ENCODE data around the gene CYP46A1. TPM values are rescaled to one million over a fixed set of nuclear protein-coding genes. Genes with fewer than 3 reads are reported as not detected.

Gene CYP46A1
- total RNA-seq, 3 donors from 2014 or later (not counting 1 experiment from before 2014, with no cell fraction given) = 0.09 to 0.45 (median 0.09) TPM

DNA sequence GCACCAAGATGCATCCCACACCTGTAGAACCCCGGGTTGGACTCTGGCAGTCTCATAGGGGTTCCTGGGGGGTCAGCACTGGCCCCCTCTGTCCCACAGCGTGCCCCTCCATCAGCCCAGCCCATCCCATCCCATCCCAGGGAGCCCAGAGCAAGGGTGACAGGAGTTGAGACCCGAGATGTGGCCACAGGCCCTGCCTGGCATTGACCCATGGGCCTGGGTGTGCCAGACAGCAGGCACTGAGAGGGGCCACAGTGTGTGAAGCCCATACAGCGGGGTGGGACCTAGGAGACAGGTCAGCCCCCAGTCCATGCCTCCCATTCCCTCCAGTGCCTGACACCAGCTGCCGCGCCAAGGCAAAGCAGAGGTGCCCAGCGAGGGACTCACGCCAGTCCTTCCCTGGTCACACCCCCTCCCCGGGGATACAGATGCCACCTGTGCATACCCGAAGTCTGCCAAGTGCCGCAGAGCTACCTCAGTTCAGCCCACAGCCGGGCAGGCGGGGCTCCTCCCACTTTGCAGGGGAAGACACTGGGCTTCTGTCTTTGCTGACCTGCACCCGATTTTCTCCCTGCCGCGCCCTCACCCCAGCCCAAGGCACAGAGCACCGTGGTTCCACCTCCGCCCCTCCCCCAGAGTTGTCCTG is 50.4 kb downstream of the CYP46A1 start:
- Mint-ChIP-seq H3K27me3 (ENCODE audit: low read depth in 2 of 2) (peaks cover 24 to 31% of the 10 kb centered on the region in 2 donors), H3K4me1 (no peaks in the 10 kb centered on the region), H3K27ac (no peak overlapping the region), H3K36me3 (no peaks in the 10 kb centered on the region), H3K9me3 (no peaks in the 10 kb centered on the region), H3K4me3 (no peak overlapping the region)
- H3K27ac ChIP-seq (ENCODE audit: low read length) = no peak overlapping the region
- H3K27me3 ChIP-seq (ENCODE audit: control insufficient read depth, insufficient read depth, low read length) = peaks cover 13% of the 10 kb centered on the region
- ATAC-seq = no peak
- no peak for DNase-seq
- H3K36me3 ChIP-seq (ENCODE audit: control insufficient read depth, insufficient read depth, low read length) = no peaks in the 10 kb centered on the region
- TF ChIP-seq, protein P1, sequence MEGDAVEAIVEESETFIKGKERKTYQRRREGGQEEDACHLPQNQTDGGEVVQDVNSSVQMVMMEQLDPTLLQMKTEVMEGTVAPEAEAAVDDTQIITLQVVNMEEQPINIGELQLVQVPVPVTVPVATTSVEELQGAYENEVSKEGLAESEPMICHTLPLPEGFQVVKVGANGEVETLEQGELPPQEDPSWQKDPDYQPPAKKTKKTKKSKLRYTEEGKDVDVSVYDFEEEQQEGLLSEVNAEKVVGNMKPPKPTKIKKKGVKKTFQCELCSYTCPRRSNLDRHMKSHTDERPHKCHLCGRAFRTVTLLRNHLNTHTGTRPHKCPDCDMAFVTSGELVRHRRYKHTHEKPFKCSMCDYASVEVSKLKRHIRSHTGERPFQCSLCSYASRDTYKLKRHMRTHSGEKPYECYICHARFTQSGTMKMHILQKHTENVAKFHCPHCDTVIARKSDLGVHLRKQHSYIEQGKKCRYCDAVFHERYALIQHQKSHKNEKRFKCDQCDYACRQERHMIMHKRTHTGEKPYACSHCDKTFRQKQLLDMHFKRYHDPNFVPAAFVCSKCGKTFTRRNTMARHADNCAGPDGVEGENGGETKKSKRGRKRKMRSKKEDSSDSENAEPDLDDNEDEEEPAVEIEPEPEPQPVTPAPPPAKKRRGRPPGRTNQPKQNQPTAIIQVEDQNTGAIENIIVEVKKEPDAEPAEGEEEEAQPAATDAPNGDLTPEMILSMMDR (IDR thresholded peaks at IDR 0.05) = no peak
- WGBS (ENCODE audit: insufficient coverage) = 85% methylated on average over 17 of the region's 18 CpGs
- intact Hi-C loops (cut with micrococcal nuclease) = no loop called here
- no peaks in the 10 kb centered on the region for H3K9me3 ChIP-seq (ENCODE audit: control insufficient read depth, insufficient read depth, low read length)
- H3K4me3 ChIP-seq (ENCODE audit: low read length) = no peak overlapping the region
- H3K4me1 ChIP-seq (ENCODE audit: control insufficient read depth, insufficient read depth, low read length) = no peaks in the 10 kb centered on the region

GRCh38 chr14:99735189-99736135 is 51.4 kb downstream of the CYP46A1 start:
- 83% methylated on average over 13 of the region's 13 CpGs for WGBS (ENCODE audit: insufficient coverage)
- Mint-ChIP-seq H3K4me1 (no peaks in the 10 kb centered on the region), H3K27me3 (ENCODE audit: low read depth in 2 of 2) (peaks cover 25 to 31% of the 10 kb centered on the region in 2 donors), H3K36me3 (no peaks in the 10 kb centered on the region), H3K9me3 (no peaks in the 10 kb centered on the region), H3K4me3 (no peak overlapping the region), H3K27ac (no peak overlapping the region)
- Histone ChIP-seq H3K27ac (ENCODE audit: low read length) (no peak overlapping the region), H3K27me3 (ENCODE audit: control insufficient read depth, insufficient read depth, low read length) (peaks cover 10% of the 10 kb centered on the region), H3K4me1 (ENCODE audit: control insufficient read depth, insufficient read depth, low read length) (no peaks in the 10 kb centered on the region), H3K36me3 (ENCODE audit: control insufficient read depth, insufficient read depth, low read length) (no peaks in the 10 kb centered on the region), H3K4me3 (ENCODE audit: low read length) (no peak overlapping the region), H3K9me3 (ENCODE audit: control insufficient read depth, insufficient read depth, low read length) (no peaks in the 10 kb centered on the region)
- no peak for DNase-seq
- intact Hi-C loops (cut with micrococcal nuclease) = no loop called here
- ATAC-seq = no peak
- TF ChIP-seq, protein P1 (IDR thresholded peaks at IDR 0.05) = no peak

DNA sequence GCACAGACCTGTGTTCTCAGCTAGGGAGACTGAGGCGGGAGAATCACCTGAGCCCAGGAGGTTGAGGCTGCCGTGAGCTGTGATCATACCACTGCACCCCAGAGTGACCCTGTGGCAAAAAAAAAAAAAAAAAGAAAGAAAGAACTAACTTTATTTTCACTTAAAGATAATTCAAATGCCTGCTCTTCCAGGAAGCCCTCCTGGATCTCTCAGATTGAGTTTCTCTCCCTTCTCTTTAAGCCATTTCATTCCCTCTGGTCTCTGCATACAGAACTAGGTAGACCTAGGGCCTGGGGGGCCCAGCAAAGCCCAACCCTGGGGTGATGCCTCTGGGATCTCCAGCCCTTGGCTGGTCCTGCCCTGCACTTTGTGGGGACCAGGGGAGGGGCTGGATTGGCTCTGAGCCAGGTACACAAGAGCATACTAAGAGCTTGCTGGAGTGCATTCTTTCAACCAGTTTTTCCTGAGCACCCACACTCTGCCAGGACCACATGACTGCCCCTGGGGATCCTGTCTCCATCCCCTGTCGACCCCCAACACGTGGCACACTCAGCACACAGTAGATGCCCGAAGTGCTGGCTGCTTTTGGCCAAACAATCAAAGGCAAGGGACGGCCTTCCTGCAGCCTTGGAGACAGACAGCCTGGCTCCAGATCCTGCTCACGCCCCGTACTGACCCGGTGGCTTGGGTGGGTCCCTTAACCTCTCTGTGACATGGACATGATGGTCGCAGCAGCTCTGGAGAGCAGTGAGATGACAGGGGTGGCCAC is 52.7 kb downstream of the CYP46A1 start:
- TF ChIP-seq, protein P1 (IDR thresholded peaks at IDR 0.05) = no peak
- WGBS (ENCODE audit: insufficient coverage) = 40% methylated on average over 10 of the region's 10 CpGs
- intact Hi-C loops (cut with micrococcal nuclease) = no loop called here
- H3K9me3 ChIP-seq (ENCODE audit: control insufficient read depth, insufficient read depth, low read length) = no peaks in the 10 kb centered on the region
- Mint-ChIP-seq H3K4me3 (no peak overlapping the region), H3K27ac (no peak overlapping the region), H3K27me3 (ENCODE audit: low read depth in 2 of 2) (peaks cover 25 to 31% of the 10 kb centered on the region in 2 donors), H3K36me3 (no peaks in the 10 kb centered on the region), H3K4me1 (no peaks in the 10 kb centered on the region), H3K9me3 (no peaks in the 10 kb centered on the region)
- no peaks in the 10 kb centered on the region for H3K36me3 ChIP-seq (ENCODE audit: control insufficient read depth, insufficient read depth, low read length)
- H3K27me3 ChIP-seq (ENCODE audit: control insufficient read depth, insufficient read depth, low read length) = peaks cover 5% of the 10 kb centered on the region
- H3K4me3 ChIP-seq (ENCODE audit: low read length) = no peak overlapping the region
- DNase-seq (no peak), ATAC-seq (no peak)
- no peak overlapping the region for H3K27ac ChIP-seq (ENCODE audit: low read length)
- no peaks in the 10 kb centered on the region for H3K4me1 ChIP-seq (ENCODE audit: control insufficient read depth, insufficient read depth, low read length)
